ENCODE data around the gene DBH.

The DBH gene

DNA sequence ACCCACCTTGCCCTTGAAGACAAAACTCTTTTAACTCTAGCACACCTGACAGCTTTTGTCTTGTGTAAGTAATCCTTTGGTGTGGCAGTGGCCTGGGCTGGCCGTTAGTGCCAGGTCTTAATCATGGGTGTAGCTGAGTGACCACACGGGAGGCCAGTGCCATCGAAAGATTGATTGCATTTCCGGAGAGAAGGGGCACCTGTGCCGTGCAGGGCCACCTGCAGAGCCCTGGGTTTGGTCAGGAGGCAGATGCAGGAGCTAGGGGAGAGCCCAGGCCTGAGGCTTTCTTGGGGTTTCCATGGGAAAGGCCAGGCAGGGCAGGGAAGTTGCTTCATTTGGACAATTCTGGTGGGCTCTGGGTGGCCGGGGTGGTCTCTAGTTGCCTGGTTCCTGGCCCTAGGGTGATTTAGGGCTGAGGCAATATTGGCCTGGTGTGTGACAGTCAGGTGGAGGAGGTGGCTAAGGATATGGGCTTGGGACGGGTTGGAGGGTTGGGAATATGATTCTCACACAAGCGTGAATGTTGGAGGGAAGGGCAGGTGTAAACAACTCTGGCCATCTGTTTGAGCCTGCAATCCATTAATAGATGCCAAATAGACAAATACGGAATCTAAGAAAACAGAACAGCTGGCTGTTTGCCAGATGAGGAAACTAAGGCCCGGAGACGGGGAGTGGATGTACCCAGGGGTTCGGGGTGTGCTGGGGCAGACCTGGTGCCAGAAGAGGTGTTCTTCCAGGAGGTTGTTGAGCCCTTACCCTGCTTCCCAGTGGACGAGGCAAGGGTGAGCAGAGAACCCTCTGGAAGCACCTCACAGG lies 4.6 kb downstream of the DBH start:
- TF ChIP-seq, protein P1, sequence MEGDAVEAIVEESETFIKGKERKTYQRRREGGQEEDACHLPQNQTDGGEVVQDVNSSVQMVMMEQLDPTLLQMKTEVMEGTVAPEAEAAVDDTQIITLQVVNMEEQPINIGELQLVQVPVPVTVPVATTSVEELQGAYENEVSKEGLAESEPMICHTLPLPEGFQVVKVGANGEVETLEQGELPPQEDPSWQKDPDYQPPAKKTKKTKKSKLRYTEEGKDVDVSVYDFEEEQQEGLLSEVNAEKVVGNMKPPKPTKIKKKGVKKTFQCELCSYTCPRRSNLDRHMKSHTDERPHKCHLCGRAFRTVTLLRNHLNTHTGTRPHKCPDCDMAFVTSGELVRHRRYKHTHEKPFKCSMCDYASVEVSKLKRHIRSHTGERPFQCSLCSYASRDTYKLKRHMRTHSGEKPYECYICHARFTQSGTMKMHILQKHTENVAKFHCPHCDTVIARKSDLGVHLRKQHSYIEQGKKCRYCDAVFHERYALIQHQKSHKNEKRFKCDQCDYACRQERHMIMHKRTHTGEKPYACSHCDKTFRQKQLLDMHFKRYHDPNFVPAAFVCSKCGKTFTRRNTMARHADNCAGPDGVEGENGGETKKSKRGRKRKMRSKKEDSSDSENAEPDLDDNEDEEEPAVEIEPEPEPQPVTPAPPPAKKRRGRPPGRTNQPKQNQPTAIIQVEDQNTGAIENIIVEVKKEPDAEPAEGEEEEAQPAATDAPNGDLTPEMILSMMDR (IDR thresholded peaks at IDR 0.05; ENCODE audit: insufficient read depth, low read depth, low read length, missing control alignments) = no peak
- no peak overlapping the region for H3K4me3 ChIP-seq (ENCODE audit: low read depth, low read length)
- no peak for DNase-seq (ENCODE audit: low read depth)

- no peak for DNase-seq (ENCODE audit: low read depth)
- H3K4me3 ChIP-seq (ENCODE audit: low read depth, low read length) = no peak overlapping the region
- TF ChIP-seq, protein P1 (IDR thresholded peaks at IDR 0.05; ENCODE audit: insufficient read depth, low read depth, low read length, missing control alignments) = no peak
These were observed 5.2 kb downstream of the DBH start for GRCh38 chr9:133641396-133641655.

- TF ChIP-seq, protein P1 (IDR thresholded peaks at IDR 0.05; ENCODE audit: insufficient read depth, low read depth, low read length, missing control alignments) = no peak
- no peak for DNase-seq (ENCODE audit: low read depth)
These were observed 5.9 kb downstream of the DBH start for GRCh38 chr9:133641861-133642595.

GRCh38 chr9:133642708-133643361 lies 6.7 kb downstream of the DBH start:
- TF ChIP-seq, protein P1 (IDR thresholded peaks at IDR 0.05; ENCODE audit: insufficient read depth, low read depth, low read length, missing control alignments) = no peak
- no peak overlapping the region for H3K4me3 ChIP-seq (ENCODE audit: low read depth, low read length)
- no peak for DNase-seq (ENCODE audit: low read depth)

More at GRCh38 chr9:133641861-133642595, 5.9 kb downstream of the DBH start:
- H3K4me3 ChIP-seq (ENCODE audit: low read depth, low read length) = no peak overlapping the region

DNA sequence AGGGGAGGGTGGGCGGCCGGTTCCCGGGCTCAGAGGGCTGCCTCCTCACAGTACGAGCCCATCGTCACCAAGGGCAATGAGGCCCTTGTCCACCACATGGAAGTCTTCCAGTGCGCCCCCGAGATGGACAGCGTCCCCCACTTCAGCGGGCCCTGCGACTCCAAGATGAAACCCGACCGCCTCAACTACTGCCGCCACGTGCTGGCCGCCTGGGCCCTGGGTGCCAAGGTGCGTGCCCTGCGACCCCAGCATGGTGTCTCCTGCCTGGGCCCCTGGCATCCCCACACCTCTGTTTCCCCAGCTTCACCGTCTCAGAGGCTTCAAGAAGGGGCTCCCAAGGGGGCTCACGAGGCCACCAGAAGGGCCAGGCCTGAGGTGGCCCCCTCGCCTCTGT lies 7.2 kb downstream of the DBH start:
- no peak overlapping the region for H3K4me3 ChIP-seq (ENCODE audit: low read depth, low read length)
- DNase-seq (ENCODE audit: low read depth) = no peak
- TF ChIP-seq, protein P1 (IDR thresholded peaks at IDR 0.05; ENCODE audit: insufficient read depth, low read depth, low read length, missing control alignments) = no peak

GRCh38 chr9:133643978-133644760 lies 8.0 kb downstream of the DBH start:
- no peak for DNase-seq (ENCODE audit: low read depth)
- TF ChIP-seq, protein P1 (IDR thresholded peaks at IDR 0.05; ENCODE audit: insufficient read depth, low read depth, low read length, missing control alignments) = no peak
- H3K4me3 ChIP-seq (ENCODE audit: low read depth, low read length) = no peak overlapping the region

Data from GM12865 (cell line).